GM12801 (cell line): Measurements from ENCODE around the gene LMNA.

ENCODE experiments used
- TF ChIP-seq, protein P1 (sequence below): IDR thresholded peaks from one replicate; pipeline ENCODE4 v1.5.1; 2011; ENCODE audit warnings: control low read depth; ENCODE audit not compliant: insufficient read length; ENCODE audit errors: extremely low read depth

LMNA gene

GRCh38 chr1:156114101-156114918 lies at the start of gene LMNA:
LMNA (plus strand) TSS chr1:156114711; CDS start chr1:156114919, 208 bp downstream.
- TF ChIP-seq, protein P1, sequence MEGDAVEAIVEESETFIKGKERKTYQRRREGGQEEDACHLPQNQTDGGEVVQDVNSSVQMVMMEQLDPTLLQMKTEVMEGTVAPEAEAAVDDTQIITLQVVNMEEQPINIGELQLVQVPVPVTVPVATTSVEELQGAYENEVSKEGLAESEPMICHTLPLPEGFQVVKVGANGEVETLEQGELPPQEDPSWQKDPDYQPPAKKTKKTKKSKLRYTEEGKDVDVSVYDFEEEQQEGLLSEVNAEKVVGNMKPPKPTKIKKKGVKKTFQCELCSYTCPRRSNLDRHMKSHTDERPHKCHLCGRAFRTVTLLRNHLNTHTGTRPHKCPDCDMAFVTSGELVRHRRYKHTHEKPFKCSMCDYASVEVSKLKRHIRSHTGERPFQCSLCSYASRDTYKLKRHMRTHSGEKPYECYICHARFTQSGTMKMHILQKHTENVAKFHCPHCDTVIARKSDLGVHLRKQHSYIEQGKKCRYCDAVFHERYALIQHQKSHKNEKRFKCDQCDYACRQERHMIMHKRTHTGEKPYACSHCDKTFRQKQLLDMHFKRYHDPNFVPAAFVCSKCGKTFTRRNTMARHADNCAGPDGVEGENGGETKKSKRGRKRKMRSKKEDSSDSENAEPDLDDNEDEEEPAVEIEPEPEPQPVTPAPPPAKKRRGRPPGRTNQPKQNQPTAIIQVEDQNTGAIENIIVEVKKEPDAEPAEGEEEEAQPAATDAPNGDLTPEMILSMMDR, result no peak

DNA sequence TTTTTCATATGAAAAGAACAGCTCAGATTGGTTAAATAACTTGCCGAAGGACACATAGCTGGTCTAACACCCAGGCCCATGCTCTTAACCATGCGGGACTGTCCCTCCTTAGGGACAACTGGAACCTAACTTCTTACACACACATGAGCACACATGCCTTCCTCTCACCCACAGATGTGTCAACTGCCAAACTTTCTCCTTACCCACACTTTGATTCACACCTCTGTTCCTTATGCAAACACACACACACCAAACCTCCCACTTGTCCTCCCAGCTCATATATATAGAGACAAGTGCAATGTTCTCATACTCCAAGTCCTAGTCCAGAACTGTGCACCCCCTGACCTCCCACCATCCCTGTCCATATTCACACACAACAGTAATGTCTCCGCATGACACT lies 49.3 kb upstream of the LMNA start:
- TF ChIP-seq, protein P1, result no peak

- TF ChIP-seq, protein P1, result no peak
Measured at GRCh38 chr1:156065871-156066270, 48.6 kb upstream of the LMNA start.

DNA sequence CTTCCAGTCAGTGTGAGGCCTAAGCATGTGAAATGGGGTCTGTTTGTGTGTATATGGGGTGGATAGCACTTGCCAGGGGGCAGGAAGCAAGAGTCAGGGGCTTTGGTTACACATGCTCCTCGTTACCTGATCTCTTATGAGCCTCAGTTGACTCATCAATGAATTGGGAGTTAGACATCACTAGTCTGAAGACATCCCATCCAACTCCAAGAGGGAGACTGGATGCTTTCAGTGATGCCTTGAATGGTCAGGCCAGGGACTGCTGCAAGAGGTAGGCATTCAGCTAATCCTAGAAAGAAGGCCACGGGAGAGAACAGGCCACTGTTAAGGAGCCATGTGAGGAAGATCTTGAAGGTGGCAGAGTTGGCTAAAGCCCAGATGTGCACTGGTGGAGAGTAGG lies 47.2 kb upstream of the LMNA start:
- TF ChIP-seq, protein P1, result no peak

- TF ChIP-seq, protein P1, result no peak
Measured at GRCh38 chr1:156069490-156070455, 44.7 kb upstream of the LMNA start.

- TF ChIP-seq, protein P1, result no peak
Measured at GRCh38 chr1:156070548-156070947, 44.0 kb upstream of the LMNA start.

GRCh38 chr1:156072251-156072650 lies 42.3 kb upstream of the LMNA start:
- TF ChIP-seq, protein P1, result no peak
